Measurements from ENCODE around the gene NCKAP1. TPM values are rescaled to one million over a fixed set of nuclear protein-coding genes. Genes with fewer than 3 reads are reported as not detected.

NCKAP1 gene
- total and polyA plus RNA-seq, 2 of the 4 experiments (the other 2 are of a cell fraction) = 91.1 to 160 TPM

- no peak overlapping the region for H2BK15ac ChIP-seq (ENCODE audit: low read depth, low read length)
- 0 out of 2 replicates have a peak, but pooled peaks cover 4% of the 10 kb centered on the region for H3K9me1 ChIP-seq (ENCODE audit: insufficient read depth, low read length)
- H2BK5ac ChIP-seq (ENCODE audit: low read depth, low read length, poor library complexity, severe bottlenecking) = no peak overlapping the region
- H3K4me3 ChIP-seq (ENCODE audit: insufficient read depth, low read depth, low read length) = no peak overlapping the region
- no peaks in the 10 kb centered on the region for H3K79me1 ChIP-seq (ENCODE audit: low read depth in 1 of 2, low read length in 2 of 2)
- no peaks in the 10 kb centered on the region for H3K36me3 ChIP-seq (ENCODE audit: control insufficient read depth, insufficient read depth, low read length)
- no peak overlapping the region for H3K4ac ChIP-seq (ENCODE audit: low read depth, low read length)
- H2BK120ac ChIP-seq (ENCODE audit: low read depth, low read length) = no peak overlapping the region
- H3K9me3 ChIP-seq (ENCODE audit: control insufficient read depth, insufficient read depth, low read length) = no peaks in the 10 kb centered on the region
- POLR2A ChIA-PET (ENCODE audit: unreplicated experiment) = no interaction called here
- H3K18ac ChIP-seq (ENCODE audit: low read depth, low read length) = no peak overlapping the region
- in situ Hi-C loops (cut with MboI; ENCODE audit: low sequenced_read_pairs) = no loop called here
- WGBS, 2 experiments (ENCODE audit: extremely low coverage in 2 of 2, insufficient read length in 1 of 2) = 40% methylated on average over 1 of the region's 5 CpGs; no CpG with 5 or more reads in 1 of the 2 experiments
- no peak overlapping the region for H2AFZ ChIP-seq (replicated peaks; ENCODE audit: low read length, poor library complexity)
- no peak overlapping the region for H3K4me2 ChIP-seq (ENCODE audit: low read depth, low read length)
- H3K27me3 ChIP-seq (ENCODE audit: control insufficient read depth, insufficient read depth, low read length) = no peaks in the 10 kb centered on the region
- intact Hi-C loops (cut with micrococcal nuclease) = no loop called here
- no peak overlapping the region for H2AK9ac ChIP-seq (replicated peaks; ENCODE audit: low read depth, low read length, poor library complexity)
- no peak overlapping the region for H3K14ac ChIP-seq (replicated peaks; ENCODE audit: low read depth, low read length)
- CTCF ChIA-PET = interaction anchor here (1.5 kb wide), 1 partner anchor 10 kb away, joined by 5 read pairs; no protein-coding TSS in a partner anchor
- H2BK20ac ChIP-seq (ENCODE audit: low read depth, low read length) = no peak overlapping the region
- DNase-seq = no peak
- no peak overlapping the region for H2AK5ac ChIP-seq (ENCODE audit: low read depth, low read length)
- H3K4me1 ChIP-seq (ENCODE audit: control insufficient read depth, insufficient read depth, low read length) = peaks cover 3% of the 10 kb centered on the region; the same call in 1 of the 2 replicates
- no peak overlapping the region for H4K8ac ChIP-seq (ENCODE audit: low read depth in 2 of 2, low read length in 2 of 2)
- H3K27ac ChIP-seq (ENCODE audit: insufficient read depth, low read length) = no peak overlapping the region
- TF ChIP-seq MAZ (IDR thresholded peaks at IDR 0.05; ENCODE audit: borderline replicate concordance, low read depth, low read length) (no peak), FOS (IDR thresholded peaks at IDR 0.05; ENCODE audit: low read depth, low read length) (no peak), USF2 (IDR thresholded peaks at IDR 0.05; ENCODE audit: low read depth, low read length) (no peak), MXI1 (IDR thresholded peaks at IDR 0.05; ENCODE audit: borderline replicate concordance, low read depth, low read length) (no peak), RCOR1 (IDR thresholded peaks at IDR 0.05; ENCODE audit: insufficient replicate concordance, low read length) (no peak), RFX5 (IDR thresholded peaks at IDR 0.05; ENCODE audit: low read depth, low read length) (no peak), NFE2L2 (IDR thresholded peaks at IDR 0.05; ENCODE audit: low read depth, low read length) (no peak), POLR2A (IDR thresholded peaks at IDR 0.05; ENCODE audit: low read depth, low read length) (no peak), CEBPB (IDR thresholded peaks at IDR 0.05; ENCODE audit: low read depth, low read length) (no peak), RAD21 (IDR thresholded peaks at IDR 0.05; ENCODE audit: low read length) (no peak), MAFK (IDR thresholded peaks at IDR 0.05; ENCODE audit: low read depth, low read length) (no peak), CHD1 (IDR thresholded peaks at IDR 0.05; ENCODE audit: low read depth, low read length) (no peak), ELK1 (IDR thresholded peaks at IDR 0.05; ENCODE audit: borderline replicate concordance, low read depth, low read length) (no peak), SMC3 (IDR thresholded peaks at IDR 0.05; ENCODE audit: low read depth, low read length) (no peak)
- no peak overlapping the region for H4K5ac ChIP-seq (ENCODE audit: low read depth, low read length)
- no peaks in the 10 kb centered on the region for H4K20me1 ChIP-seq (ENCODE audit: insufficient read depth, low read length)
- H3K56ac ChIP-seq (ENCODE audit: extremely low read depth, insufficient read depth, low read length) = no peak overlapping the region
- no TSS peak for BruUV-seq (replicated peaks)
- no peak for ATAC-seq (ENCODE audit: low read depth)
- H3K9ac ChIP-seq (ENCODE audit: low read depth, low read length) = no peak overlapping the region
- dilution Hi-C loops (cut with HindIII; ENCODE audit: low sequenced_read_pairs, unreplicated experiment) = no loop called here
- no peak overlapping the region for H3K23ac ChIP-seq (ENCODE audit: low read depth, low read length)
- no peak overlapping the region for H4K91ac ChIP-seq (ENCODE audit: insufficient read depth, low read depth, low read length)
These were observed 176.2 kb downstream of the NCKAP1 start for GRCh38 chr2:182862091-182862490.
